Trophoblast cell (in vitro differentiated cells and primary cell): ENCODE data around the gene SIL1.

Source experiments
- DNase-seq, 2 donors: peaks; one replicate each; pipeline ENCODE4 v3.0.0-alpha.2; 2016
- H2AFZ ChIP-seq: 2 replicates; pipeline ENCODE4 v1.6.1; 2013; ENCODE audit warnings: low read length, moderate library complexity, mild to moderate bottlenecking; ENCODE audit not compliant: insufficient read depth, poor library complexity
- H2AK5ac ChIP-seq: 2 replicates; pipeline ENCODE4 v1.6.1; 2013; ENCODE audit warnings: mild to moderate bottlenecking, low read length
- H2BK120ac ChIP-seq: 2 replicates; pipeline ENCODE4 v1.6.1; 2013; ENCODE audit warnings: low read length, mild to moderate bottlenecking, moderate library complexity; ENCODE audit not compliant: insufficient read depth, poor library complexity
- H2BK12ac ChIP-seq: 2 replicates; pipeline ENCODE4 v1.6.1; 2013; ENCODE audit warnings: mild to moderate bottlenecking, low read length, moderate library complexity
- H2BK5ac ChIP-seq: 2 replicates; pipeline ENCODE4 v1.6.1; 2013; ENCODE audit warnings: low read length, low read depth, moderate library complexity, mild to moderate bottlenecking; ENCODE audit not compliant: poor library complexity
- H3K14ac ChIP-seq: 2 replicates; pipeline ENCODE4 v1.6.1; 2013; ENCODE audit warnings: mild to moderate bottlenecking, low read length
- H3K18ac ChIP-seq: 2 replicates; pipeline ENCODE4 v1.6.1; 2013; ENCODE audit warnings: mild to moderate bottlenecking, low read length
- H3K23ac ChIP-seq: 2 replicates; pipeline ENCODE4 v1.6.1; 2013; ENCODE audit warnings: low read length
- H3K27ac ChIP-seq: 2 replicates; pipeline ENCODE4 v1.5.1; 2013; ENCODE audit warnings: low read depth, mild to moderate bottlenecking, inconsistent platforms, low read length, moderate library complexity
- H3K27me3 ChIP-seq: 2 replicates; pipeline ENCODE4 v1.6.1; 2013; ENCODE audit warnings: inconsistent platforms, mild to moderate bottlenecking, low read length, moderate library complexity; ENCODE audit not compliant: insufficient read depth
- H3K36me3 ChIP-seq, 2 experiments: 1 replicate in 1 of 2; 2 replicates in 1 of 2; pipeline ENCODE4 v1.6.1; 2013; ENCODE audit warnings: low read length in 2 of 2, mild to moderate bottlenecking in 2 of 2, moderate library complexity in 1 of 2; ENCODE audit not compliant: insufficient read depth in 2 of 2, control insufficient read depth in 1 of 2
- H3K4ac ChIP-seq: 2 replicates; pipeline ENCODE4 v1.6.1; 2013; ENCODE audit warnings: low read depth, mild to moderate bottlenecking, low read length, moderate library complexity
- H3K4me1 ChIP-seq, 2 experiments: 1 replicate in 1 of 2; 2 replicates in 1 of 2; pipeline ENCODE4 v1.6.1; 2013; ENCODE audit warnings: low read length in 2 of 2, mild to moderate bottlenecking in 2 of 2, moderate library complexity in 1 of 2; ENCODE audit not compliant: insufficient read depth in 2 of 2, control insufficient read depth in 1 of 2
- H3K4me2 ChIP-seq: 2 replicates; pipeline ENCODE4 v1.6.1; 2013; ENCODE audit warnings: inconsistent platforms, mild to moderate bottlenecking, low read length, moderate library complexity
- H3K4me3 ChIP-seq: 2 replicates; pipeline ENCODE4 v1.5.1; 2013; ENCODE audit warnings: mild to moderate bottlenecking, low read depth, low read length, inconsistent platforms
- H3K79me1 ChIP-seq: one replicate; pipeline ENCODE4 v1.6.1; 2013; ENCODE audit warnings: low read length
- H3K79me2 ChIP-seq: 2 replicates; pipeline ENCODE4 v1.6.1; 2013; ENCODE audit warnings: low read length, mild to moderate bottlenecking; ENCODE audit not compliant: control insufficient read depth, insufficient read depth, poor library complexity
- H3K9ac ChIP-seq: 2 replicates; pipeline ENCODE4 v1.6.1; 2013; ENCODE audit warnings: mild to moderate bottlenecking, low read length
- H3K9me3 ChIP-seq: 2 replicates; pipeline ENCODE4 v1.6.1; 2013; ENCODE audit warnings: low read depth, mild to moderate bottlenecking, control low read depth, inconsistent platforms, low read length; ENCODE audit not compliant: insufficient read depth
- H4K12ac ChIP-seq: 2 replicates; pipeline ENCODE4 v1.6.1; 2013; ENCODE audit warnings: low read depth, mild to moderate bottlenecking, low read length, moderate library complexity
- H4K8ac ChIP-seq: 2 replicates; pipeline ENCODE4 v1.6.1; 2013; ENCODE audit warnings: low read depth, mild to moderate bottlenecking, low read length, moderate library complexity
- H4K91ac ChIP-seq: one replicate; pipeline ENCODE4 v1.6.1; 2013; ENCODE audit warnings: low read depth, mild to moderate bottlenecking, low read length, moderate library complexity
- WGBS: extraction: QIAGEN DNeasy Blood & Tissue Kit; methylation state at CpG from one replicate; pipeline ENCODE4 v1.1.7; 2013; ENCODE audit warnings: missing lambda C conversion rate; ENCODE audit not compliant: insufficient read length, insufficient coverage; ENCODE audit errors: extremely low coverage; 5-methylcytosine and 5-hydroxymethylcytosine counted together

The SIL1 gene

DNA sequence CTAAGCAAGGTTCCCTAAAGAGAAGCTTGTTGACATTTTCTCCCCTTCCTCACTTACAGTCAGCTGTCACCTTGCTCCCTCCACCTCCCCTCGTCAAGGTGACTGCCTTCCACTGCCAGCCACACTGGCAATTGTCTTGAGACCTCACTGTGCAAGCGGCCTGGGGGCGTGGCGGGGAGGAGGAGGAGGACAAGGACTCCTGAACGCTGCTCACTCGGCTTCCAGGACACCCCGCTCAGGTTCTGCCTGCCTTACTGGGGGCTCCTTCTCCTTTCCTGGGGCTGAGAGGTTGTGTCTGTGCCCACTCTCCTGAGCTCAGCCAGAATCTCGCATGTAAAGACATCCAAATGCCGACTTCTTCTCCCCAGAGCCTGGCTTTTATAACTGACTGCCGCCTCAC lies 262.7 kb downstream of the SIL1 start:
- no peak overlapping the region for H4K12ac ChIP-seq
- DNase-seq = no peak
- H3K79me2 ChIP-seq = no peaks in the 10 kb centered on the region
- H4K91ac ChIP-seq = no peak overlapping the region
- no peak overlapping the region for H3K9ac ChIP-seq
- H4K8ac ChIP-seq = no peak overlapping the region
- H2BK12ac ChIP-seq = no peak overlapping the region
- no CpG with 5 or more reads among the region's 10 CpGs for WGBS
- H3K36me3 ChIP-seq = peaks cover 39 to 58% of the 10 kb centered on the region in 2 experiments
- no peak overlapping the region for H2BK5ac ChIP-seq
- H3K27ac ChIP-seq = no peak overlapping the region
- no peak overlapping the region for H2BK120ac ChIP-seq
- H3K9me3 ChIP-seq = peaks cover 1% of the 10 kb centered on the region
- H3K18ac ChIP-seq = no peak overlapping the region
- H3K4me1 ChIP-seq = peaks cover 0 to 2% of the 10 kb centered on the region in 2 experiments
- H3K4me2 ChIP-seq = no peak overlapping the region
- no peak overlapping the region for H3K4ac ChIP-seq
- H3K4me3 ChIP-seq = no peak overlapping the region
- H2AK5ac ChIP-seq = no peak overlapping the region
- no peaks in the 10 kb centered on the region for H3K27me3 ChIP-seq
- no peaks in the 10 kb centered on the region for H3K79me1 ChIP-seq
- no peak overlapping the region for H2AFZ ChIP-seq
- H3K14ac ChIP-seq = no peak overlapping the region
- H3K23ac ChIP-seq = no peak overlapping the region

GRCh38 chr5:138934971-138935370 lies 263.2 kb downstream of the SIL1 start:
- H2AK5ac ChIP-seq = no peak overlapping the region
- no peak overlapping the region for H2BK120ac ChIP-seq
- no peak overlapping the region for H3K4me2 ChIP-seq
- no peak overlapping the region for H2AFZ ChIP-seq
- H3K36me3 ChIP-seq = peaks cover 41 to 63% of the 10 kb centered on the region in 2 experiments
- no peaks in the 10 kb centered on the region for H3K79me2 ChIP-seq
- H2BK5ac ChIP-seq = no peak overlapping the region
- DNase-seq = no peak
- H4K91ac ChIP-seq = no peak overlapping the region
- H3K14ac ChIP-seq = no peak overlapping the region
- H3K79me1 ChIP-seq = no peaks in the 10 kb centered on the region
- no CpG with 5 or more reads among the region's 12 CpGs for WGBS
- H3K18ac ChIP-seq = no peak overlapping the region
- H3K27ac ChIP-seq = no peak overlapping the region
- no peak overlapping the region for H2BK12ac ChIP-seq
- no peak overlapping the region for H3K4ac ChIP-seq
- no peak overlapping the region for H3K9ac ChIP-seq
- no peak overlapping the region for H3K23ac ChIP-seq
- no peak overlapping the region for H4K8ac ChIP-seq
- no peak overlapping the region for H3K4me3 ChIP-seq
- H3K9me3 ChIP-seq = peaks cover 1% of the 10 kb centered on the region
- no peak overlapping the region for H4K12ac ChIP-seq
- H3K4me1 ChIP-seq = peaks cover 0 to 2% of the 10 kb centered on the region in 2 experiments
- no peaks in the 10 kb centered on the region for H3K27me3 ChIP-seq

DNA sequence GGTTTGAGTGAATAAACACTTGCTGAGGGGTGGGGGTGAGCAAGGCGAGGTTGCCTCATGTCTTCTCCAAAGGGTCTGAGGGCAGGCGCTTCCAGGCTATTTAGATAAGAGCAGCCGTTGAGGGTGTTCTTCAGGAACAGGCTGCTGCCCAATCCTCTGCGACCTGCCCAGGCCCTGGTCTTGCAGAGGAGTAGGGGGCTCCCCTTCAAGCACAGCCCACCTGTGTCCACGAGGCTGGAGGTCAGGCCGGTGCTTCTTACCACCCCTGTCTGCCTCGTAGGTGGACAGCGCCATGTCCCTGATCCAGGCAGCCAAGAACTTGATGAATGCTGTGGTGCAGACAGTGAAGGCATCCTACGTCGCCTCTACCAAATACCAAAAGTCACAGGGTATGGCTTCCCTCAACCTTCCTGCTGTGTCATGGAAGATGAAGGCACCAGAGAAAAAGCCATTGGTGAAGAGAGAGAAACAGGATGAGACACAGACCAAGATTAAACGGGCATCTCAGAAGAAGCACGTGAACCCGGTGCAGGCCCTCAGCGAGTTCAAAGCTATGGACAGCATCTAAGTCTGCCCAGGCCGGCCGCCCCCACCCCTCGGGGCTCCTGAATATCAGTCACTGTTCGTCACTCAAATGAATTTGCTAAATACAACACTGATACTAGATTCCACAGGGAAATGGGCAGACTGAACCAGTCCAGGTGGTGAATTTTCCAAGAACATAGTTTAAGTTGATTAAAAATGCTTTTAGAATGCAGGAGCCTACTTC lies 264.5 kb downstream of the SIL1 start:
- Histone ChIP-seq H3K4ac (no peak overlapping the region), H3K23ac (no peak overlapping the region), H2BK5ac (no peak overlapping the region), H3K18ac (no peak overlapping the region), H2BK12ac (no peak overlapping the region), H4K12ac (no peak overlapping the region), H3K4me3 (no peak overlapping the region), H3K4me1 (peaks cover 0 to 2% of the 10 kb centered on the region in 2 experiments), H3K36me3 (peaks cover 51 to 71% of the 10 kb centered on the region in 2 experiments), H3K9ac (no peak overlapping the region), H3K4me2 (no peak overlapping the region), H3K9me3 (peaks cover 1% of the 10 kb centered on the region), H4K8ac (no peak overlapping the region), H3K14ac (no peak overlapping the region), H2AK5ac (no peak overlapping the region), H3K79me2 (no peaks in the 10 kb centered on the region), H2AFZ (no peak overlapping the region), H3K79me1 (no peaks in the 10 kb centered on the region), H3K27me3 (no peaks in the 10 kb centered on the region), H4K91ac (no peak overlapping the region), H3K27ac (no peak overlapping the region), H2BK120ac (no peak overlapping the region)
- DNase-seq = no peak
- WGBS = no CpG with 5 or more reads among the region's 18 CpGs

- no CpG with 5 or more reads among the region's 20 CpGs for WGBS
- Histone ChIP-seq H3K9ac (no peak overlapping the region), H3K27me3 (no peaks in the 10 kb centered on the region)
These were observed 265.9 kb downstream of the SIL1 start for GRCh38 chr5:138932171-138932810.

More at GRCh38 chr5:138932171-138932810, 265.9 kb downstream of the SIL1 start:
- no peak overlapping the region for H2BK5ac ChIP-seq
- no peak overlapping the region for H3K14ac ChIP-seq
- no peak overlapping the region for H3K23ac ChIP-seq
- no peak for DNase-seq
- no peak overlapping the region for H2BK12ac ChIP-seq
- H3K79me1 ChIP-seq = no peaks in the 10 kb centered on the region
- no peak overlapping the region for H3K4me2 ChIP-seq
- no peak overlapping the region for H3K27ac ChIP-seq
- H3K4me1 ChIP-seq = peaks cover 0 to 2% of the 10 kb centered on the region in 2 experiments
- no peaks in the 10 kb centered on the region for H3K79me2 ChIP-seq
- H4K12ac ChIP-seq = no peak overlapping the region
- no peak overlapping the region for H2BK120ac ChIP-seq
- no peak overlapping the region for H4K91ac ChIP-seq
- H2AFZ ChIP-seq = no peak overlapping the region
- H4K8ac ChIP-seq = no peak overlapping the region
- H3K9me3 ChIP-seq = peaks cover 1% of the 10 kb centered on the region
- H2AK5ac ChIP-seq = no peak overlapping the region
- peaks cover 57 to 76% of the 10 kb centered on the region in 2 experiments for H3K36me3 ChIP-seq
- H3K18ac ChIP-seq = no peak overlapping the region
- H3K4me3 ChIP-seq = no peak overlapping the region
- no peak overlapping the region for H3K4ac ChIP-seq
